ENCODE results near the gene DUSP28.
"Not testable (repeated sequence)": the region's sequence is repeated elsewhere in the genome, so short reads cannot be mapped to it uniquely, and the experiment has no call there.

DUSP28 gene

DNA sequence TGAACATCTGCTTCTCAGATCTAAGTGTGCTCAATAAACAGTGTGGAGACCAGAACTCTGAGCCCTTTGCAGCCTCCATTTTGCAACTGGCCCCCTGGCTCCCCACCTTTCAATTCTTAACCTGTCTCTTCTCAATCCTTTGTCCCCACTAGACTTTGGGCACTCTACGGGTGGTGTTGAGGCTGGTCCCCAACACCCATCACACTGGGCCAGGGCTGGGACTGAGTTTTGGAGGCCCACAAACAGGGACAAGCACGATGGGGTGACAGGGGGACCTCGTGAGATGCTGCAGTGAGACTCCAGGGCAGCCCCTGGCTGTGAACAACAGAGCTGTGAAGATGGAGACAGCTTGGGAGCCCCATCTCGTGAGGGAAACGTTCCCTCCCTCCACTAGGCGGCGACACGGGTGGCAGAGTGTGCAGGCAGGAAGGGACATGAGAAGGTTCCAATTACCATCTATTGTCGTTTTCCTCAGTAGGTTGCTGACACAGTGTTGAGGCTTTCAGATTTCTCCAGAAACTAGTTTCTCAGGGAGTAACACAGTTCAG lies 3.5 kb upstream of the DUSP28 start:
- peak in 40 of 42 donors; percentile 43 to 86 (median 70) for DNase-seq
- intact Hi-C loops (cut with DNase I): no loop called here

DNA sequence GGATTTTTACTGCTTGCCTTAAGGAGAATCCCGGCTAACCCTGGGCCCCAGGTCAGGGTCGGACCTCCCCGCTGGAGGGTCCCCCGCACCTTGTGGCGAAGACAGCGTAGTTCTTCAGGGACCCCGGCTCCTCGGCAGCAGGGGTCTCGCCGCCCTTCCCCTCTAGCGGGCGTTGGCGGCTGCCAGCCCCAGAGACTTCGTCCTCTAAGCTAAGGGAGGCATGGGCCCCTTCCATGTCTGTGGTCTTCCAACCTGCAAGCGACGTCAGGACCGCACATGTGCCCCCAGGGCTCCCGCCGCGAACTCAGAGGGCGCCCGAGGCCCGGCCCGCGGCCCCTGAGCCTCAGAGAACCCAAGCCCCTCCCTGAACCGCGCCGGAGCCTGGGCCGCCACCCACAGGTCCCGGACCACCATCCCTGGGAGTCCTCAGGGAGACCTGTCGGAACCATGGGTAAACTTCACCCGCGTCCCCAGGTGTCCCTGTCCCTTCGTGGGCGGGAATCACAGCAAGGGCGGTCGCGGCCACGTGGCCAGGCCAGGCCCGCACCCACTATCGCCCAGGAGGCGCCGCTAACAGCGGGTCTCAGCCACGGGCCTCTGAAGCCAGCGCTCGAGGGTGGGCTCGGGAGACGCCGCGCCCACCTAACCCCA lies 2.9 kb upstream of the DUSP28 start:
- peak in 1 of 42 donors; percentile 7 for DNase-seq

DNA sequence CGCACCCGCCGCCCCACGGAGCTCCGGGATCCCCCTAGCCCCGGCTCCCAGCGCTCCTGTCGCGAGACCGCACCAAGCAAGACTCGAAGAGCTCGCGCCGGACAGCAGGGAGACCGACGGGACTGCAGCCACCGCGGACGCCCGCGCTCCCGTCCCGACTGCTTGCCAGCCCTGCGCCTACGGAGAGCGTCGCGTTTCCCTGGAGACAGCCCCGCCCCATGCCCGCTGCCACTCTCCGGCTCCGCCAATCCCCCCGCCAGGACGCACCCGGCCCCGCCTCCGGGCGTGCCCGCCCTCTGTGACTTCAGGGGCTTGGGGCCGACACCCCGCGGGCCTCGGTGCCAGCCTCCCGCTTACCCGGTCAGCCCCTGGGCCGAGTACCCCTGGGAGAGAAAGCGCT lies 2.3 kb upstream of the DUSP28 start, which contains the start of gene ANKMY1:
Gene ANKMY1, minus strand, starts transcription at position 181 of the 400 bp plus-strand sequence. CDS start 653 bp downstream, outside the sequence.
- intact Hi-C loops (cut with DNase I): no loop called here
- peak; percentile 53 to 92 (median 81) for DNase-seq

More for the DNA sequence above, 2.9 kb upstream of the DUSP28 start:
- intact Hi-C loops (cut with DNase I): no loop called here

DNA sequence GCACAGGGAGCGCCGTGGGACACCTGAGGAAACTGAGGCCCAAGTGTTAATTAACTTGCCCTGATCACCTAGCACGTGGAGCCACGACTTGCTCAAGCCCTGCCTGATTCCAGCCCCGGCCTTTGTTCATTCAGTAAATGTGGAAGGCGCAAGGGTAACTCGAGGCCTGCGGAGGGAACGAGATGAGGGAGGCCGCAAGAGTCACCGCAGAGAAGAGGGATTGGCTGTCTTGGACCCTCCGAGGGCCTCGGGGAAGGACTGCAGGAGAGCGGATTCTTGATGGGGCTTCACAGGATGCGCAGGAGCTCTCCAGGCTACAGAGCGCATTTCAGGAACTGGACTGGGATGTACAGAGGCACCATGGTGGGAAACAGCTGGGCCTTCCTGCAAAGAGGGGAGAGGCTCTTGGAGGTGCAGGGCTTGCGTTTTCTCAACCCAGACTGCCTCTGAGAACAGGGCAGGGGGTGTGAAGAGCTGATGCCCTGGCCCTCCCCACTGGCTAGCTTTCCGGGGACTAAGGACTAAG lies 1.9 kb upstream of the DUSP28 start:
- intact Hi-C loops (cut with DNase I): no loop called here
- peak in 1 of 42 donors; percentile 8 for DNase-seq

DNA sequence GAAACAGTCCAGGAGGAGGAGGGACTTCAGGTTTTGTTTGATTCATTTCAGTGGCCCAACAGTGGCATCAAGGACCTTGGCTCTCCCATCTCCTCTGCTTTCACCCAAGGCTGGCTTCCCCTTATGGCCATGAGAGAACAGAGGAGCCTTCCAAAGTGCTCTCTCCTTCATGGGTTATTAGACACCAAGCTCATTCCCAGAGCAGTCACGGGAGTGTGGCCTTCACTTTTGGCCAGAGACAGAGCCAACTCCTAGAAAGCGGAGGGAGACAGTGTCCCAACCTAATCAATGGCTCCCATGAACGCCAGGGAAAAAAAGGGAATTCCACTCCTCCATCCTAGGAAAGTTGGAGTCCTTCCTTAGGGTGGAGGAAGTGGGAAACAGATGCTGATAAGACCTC lies 871 bp upstream of the DUSP28 start:
- intact Hi-C loops (cut with DNase I): no loop called here

DNA sequence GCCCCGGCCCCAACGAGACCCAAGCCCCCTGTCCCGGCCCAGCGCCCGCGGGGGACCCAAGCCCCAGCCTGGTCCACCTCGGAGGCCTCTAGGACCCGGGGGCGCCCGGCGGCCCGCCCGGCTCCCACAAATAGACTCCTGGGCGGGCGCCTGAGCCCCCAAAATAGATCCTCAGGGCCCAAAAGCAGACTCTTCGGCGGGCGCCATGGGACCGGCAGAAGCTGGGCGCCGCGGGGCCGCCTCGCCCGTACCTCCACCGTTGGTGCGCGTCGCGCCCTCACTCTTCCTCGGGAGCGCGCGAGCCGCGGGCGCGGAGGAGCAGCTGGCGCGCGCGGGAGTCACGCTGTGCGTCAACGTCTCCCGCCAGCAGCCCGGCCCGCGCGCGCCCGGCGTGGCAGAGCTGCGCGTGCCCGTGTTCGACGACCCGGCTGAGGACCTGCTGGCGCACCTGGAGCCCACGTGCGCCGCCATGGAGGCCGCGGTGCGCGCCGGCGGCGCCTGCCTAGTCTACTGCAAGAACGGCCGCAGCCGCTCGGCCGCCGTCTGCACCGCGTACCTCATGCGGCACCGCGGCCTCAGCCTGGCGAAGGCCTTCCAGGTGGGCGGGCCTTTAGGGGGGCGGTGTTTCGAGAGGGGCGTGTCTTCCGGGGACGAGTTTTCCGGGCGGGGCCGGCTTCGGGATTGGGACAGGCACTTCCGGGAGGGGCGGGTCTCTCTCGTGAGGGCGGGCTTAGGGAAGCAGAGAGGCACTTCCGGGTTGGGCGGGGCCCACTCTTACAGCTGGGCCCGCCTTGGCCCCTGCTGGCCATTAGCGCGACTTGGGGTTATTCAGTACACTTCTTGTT lies 545 bp downstream of the DUSP28 start:
- intact Hi-C loops (cut with DNase I): no loop called here
- peak; percentile 98 to 100 (median 100) for DNase-seq

More for the DNA sequence above, 871 bp upstream of the DUSP28 start:
- peak in 1 of 42 donors; percentile 7 for DNase-seq

DNA sequence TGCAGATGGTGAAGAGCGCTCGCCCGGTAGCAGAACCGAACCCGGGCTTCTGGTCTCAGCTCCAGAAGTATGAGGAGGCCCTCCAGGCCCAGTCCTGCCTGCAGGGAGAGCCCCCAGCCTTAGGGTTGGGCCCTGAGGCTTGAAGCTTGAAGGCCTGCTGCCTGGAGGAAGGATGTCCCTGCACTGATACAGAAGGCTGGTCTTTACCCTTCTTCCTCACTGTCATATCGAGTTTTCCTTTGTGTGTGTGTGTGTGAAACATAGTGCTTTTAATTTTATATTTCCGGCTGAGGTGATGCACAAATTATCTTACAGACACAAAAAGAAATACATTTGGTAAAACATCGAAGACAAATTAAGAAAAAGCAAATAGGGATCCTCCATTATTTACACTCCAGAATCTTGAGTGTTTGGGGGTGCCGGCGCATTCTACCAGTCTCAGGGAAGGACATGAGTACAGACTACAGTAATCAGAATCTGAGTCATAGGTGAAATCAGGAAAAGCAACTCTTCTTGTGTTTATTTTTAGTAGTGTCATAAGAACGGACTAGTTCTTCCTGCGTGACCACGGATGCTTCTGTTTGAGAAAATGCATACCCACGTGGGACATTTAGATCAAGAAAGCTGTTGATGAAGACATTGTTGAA lies 1.3 kb downstream of the DUSP28 start:
- DNase-seq: peak in 5 of 42 donors; percentile 17 to 42 (median 35)
- intact Hi-C loops (cut with DNase I): no loop called here

DNA sequence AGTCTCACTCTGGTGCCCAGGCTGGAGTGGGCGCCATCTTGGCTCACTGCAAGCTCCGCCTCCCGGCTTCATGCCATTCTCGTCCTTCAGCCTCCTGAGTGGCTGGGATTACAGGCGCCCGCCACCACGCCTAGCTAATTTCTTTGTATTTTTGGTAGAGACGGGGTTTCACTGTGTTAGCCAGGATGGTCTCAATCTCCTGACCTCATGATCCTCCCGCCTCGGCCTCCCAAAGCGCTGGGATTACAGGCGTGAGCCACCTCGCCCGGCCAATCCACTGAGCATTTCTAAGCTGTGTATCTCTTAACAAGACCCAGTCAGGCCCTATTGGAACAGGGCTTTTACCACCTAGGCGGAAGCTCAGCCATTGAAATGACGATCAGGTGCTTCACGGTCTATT lies 3.1 kb downstream of the DUSP28 start:
- peak in 6 of 42 donors; percentile 8 to 32 (median 16) for DNase-seq
- intact Hi-C loops (cut with DNase I): not testable (repeated sequence)

DNA sequence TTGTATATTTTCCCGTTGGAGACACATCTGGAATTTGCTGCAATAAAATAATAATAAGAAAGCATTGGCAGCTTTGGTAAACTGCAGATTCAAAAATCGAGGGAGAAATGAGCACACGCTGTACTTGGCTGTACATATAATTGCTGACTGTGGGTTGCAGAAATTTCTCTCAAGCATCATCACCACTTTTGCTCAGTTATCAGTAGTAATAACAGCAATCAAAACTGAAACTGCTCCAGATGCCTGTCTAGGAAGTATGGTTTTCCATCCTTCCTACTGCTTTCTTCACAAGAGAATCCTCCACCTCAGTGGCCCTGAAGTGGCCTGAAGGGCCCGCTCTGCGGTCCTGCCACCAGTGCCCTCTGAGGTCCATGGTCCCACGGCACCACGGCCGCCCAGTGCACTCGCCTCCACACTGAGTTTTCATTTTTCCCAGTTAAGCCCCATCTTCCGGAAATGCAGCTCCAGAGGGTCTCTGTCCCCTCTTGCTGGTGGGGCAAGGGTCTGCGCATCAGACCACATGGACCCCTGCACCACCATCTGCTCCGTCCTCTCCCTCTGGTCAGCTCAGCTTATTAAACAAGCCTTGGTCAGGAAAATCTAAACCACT lies 3.9 kb downstream of the DUSP28 start:
- DNase-seq: peak in 10 of 42 donors; percentile 0 to 42 (median 12)
- intact Hi-C loops (cut with DNase I): no loop called here

DNA sequence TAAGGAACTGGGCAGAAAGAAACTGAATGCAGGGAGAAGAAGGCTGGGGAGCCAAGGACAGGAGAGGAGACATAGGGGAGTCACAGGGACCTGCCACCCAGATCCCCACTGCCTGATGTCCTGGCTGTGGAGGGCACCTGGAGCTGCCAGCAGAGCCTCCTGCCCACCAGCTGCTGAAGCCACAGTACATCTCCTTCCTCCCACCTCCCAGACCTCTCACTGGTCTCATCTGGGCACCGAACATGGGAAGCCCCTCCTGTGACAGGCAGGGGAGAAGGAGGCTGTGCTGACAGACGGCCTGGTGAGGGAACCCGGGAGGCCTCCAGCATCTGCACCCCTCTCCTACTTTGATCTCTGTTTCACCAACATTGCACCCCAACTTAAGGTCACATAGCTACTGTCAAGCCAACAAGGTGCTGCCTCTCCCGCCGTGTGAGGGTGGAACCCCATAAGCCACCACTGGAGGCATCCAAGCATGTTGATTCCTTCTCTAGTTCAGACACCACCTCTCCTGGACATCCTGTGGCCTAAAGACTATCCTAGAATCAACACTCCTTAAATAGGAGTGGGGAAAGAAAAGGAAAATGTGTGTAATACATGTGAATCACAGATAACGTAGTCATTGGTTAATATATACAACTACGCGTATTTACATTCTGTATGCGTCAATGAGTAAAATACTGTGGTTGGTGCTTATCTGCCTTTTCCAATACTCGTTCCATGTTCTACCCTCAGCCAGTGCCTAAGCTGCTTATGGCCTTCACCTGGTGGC lies 4.6 kb downstream of the DUSP28 start:
- intact Hi-C loops (cut with DNase I): no loop called here
- DNase-seq: peak in 12 of 42 donors; percentile 1 to 40 (median 10)

DNA sequence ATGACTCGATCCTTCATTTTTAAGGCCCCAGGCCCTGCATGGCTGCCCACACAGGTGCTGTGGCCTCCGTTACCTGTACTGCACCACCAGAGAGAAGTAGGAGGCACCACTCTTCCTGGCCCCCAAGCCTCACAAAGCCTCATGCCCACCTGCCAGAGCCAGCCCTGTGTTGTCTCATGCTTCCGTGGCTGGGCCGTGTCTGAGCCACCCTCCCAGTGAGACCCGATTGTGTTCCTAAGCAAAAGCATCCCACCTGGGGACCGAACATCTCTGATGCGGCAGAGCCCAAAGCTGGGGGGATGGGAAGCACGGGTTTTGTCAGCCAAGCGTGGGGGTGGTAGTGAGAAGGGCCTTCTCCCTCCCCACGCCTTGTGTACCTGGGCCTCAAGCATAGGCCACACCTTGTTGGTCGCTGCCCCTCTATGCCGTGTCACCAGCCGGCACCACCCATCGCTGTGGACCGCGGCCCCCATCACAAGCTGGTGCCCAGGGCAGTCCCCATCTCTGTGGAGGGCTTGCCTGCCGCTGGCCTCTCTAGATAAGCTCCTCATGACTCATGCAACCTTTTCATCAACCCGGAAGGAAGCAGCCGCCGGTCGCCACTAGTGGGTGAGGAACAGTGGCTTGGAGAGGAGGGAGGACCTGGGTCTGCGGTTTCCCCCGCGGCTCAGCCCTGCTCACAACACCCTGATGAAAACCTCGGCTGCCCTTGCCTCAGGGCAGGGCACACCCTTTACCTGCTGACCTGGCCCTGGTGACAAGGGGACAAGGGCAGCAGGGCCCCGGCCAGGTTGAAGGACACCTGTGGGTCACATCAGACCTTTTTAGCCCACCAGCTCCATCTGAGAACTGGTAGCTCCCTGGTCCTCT lies 5.4 kb downstream of the DUSP28 start:
- DNase-seq: peak in 28 of 42 donors; percentile 16 to 76 (median 44)
- intact Hi-C loops (cut with DNase I): no loop called here

DNA sequence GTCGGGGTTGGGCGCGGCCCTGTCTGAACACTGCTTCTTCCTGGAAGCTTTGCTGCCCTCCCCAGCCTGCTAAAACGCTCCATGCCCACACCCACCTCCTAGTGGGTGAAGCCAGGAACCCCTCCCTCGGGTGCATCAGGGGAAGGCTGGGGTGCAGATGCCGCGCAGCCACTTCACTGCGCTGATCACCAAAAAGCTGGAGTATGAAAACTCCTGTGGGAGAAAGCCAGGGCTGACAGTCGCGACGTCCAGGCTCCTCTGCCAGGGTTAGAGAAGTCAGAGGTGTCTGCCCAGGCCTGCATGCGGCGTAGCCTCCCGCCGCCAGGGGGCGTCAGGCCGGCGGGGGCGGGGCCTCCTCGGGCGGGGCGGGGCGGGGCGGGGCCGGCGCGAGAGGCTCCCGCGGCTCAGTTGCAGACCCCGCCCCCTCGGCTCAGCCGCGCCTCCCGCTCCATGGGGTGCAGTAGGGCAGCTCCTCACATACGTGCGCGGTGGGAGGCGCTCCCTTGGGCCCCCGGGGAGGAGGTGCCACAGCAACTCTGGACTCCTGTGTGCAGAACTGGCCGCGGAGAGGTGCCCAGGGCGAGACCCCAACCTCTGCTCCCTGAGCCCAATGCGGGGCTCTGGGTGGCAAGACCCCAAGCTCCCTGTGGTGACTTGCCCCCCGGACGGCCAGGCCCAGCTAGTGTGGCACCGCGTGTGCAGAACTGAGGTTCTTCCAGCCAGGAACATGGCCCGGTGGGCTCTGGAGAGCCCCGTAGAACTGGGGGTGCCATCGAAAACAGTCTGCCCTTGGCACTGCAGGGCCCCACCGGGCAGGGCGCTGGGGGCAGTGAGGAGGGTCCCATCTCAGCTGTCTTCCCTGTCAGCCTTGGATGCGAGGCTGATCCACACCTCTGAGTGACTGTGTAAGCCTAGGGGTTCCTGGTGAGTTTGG lies 6.3 kb downstream of the DUSP28 start:
- DNase-seq: peak; percentile 82 to 96 (median 93)
- intact Hi-C loops (cut with DNase I): no loop called here

DNA sequence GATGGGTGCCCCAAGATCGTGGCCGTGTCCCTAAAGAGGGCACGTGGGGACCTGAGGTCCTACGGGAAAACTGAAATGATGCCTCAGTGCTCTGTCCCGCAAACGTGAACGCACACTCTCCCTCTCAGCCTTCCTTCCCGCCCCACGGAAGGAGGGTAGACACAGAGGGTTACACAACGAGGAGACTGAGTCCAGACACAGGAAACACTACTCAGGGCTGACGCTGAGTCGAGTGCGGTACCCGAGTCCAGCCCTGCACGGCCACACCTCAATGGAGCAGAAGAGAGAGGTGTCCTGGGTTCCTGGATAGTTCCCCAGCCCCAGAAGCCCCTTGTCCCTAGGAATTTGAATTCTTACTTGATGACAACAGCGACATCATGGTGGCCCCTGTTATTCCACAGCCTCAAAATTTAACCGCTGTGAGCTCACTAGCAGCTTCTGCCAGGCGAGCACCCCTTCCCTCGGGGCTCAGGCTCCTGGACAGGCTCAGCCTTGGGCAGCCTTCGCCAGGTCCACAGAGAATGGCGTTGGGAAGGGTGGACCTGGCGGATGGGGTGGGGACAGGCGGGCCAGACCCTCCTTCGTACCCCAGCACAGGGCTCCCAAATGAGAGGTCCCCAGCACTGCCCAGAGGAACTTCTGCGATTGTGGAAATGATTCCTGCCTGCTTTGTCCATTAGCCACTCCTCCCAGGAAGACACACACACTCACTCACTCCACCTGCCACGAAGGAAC lies 7.1 kb downstream of the DUSP28 start:
- peak in 23 of 42 donors; percentile 0 to 44 (median 12) for DNase-seq
- intact Hi-C loops (cut with DNase I): no loop called here

DNA sequence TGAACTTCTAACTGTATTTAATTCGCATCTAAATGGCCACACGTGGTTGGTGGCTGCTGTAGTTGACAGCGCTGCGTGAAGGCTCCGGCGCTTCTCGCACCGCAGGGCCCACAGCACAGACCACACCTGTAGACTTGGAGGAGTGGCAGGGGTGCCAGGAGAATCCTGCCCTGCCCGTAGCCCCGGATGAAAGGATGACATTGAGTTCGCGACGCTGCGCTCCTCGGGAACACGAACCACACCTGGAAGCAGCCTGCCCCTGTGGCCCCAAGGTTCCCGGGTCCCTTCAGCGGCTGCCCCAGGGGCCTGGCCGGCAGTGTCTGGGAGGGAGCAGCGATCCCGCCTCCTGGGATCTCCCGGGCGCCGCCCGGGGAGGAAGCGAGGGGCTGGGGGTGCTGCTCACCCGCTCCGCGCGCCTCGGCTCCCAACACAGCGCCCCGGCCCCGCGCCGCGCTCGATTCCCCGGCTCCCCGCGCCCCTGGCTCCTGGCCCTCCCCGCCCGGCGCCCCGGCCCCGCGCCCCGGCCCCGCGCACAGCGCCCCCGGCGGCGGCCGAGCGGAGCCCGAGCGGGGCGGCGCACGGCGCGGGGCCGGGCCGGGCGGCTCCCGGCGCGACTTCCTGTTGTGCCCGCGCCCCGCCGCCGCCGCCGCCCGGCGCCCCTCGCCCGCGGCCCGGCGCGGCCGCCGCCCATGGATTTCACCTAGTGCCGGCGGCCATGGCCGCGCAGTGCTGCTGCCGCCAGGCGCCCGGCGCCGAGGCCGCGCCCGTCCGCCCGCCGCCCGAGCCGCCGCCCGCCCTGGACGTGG lies 7.9 kb downstream of the DUSP28 start, which contains the start of gene RNPEPL1:
Gene RNPEPL1, plus strand, starts transcription at position 613 of the 806 bp plus-strand sequence. Its CDS starts 103 bp downstream, at position 716.
- intact Hi-C loops (cut with DNase I): no loop called here
- DNase-seq: peak in 34 of 42 donors; percentile 1 to 71 (median 48)

Data from head of caudate nucleus (tissue), 42 donors.